Endothelial cell (in vitro differentiated cells): ENCODE results near the gene ADAMTSL5. TPM values are rescaled to one million over a fixed set of nuclear protein-coding genes. Genes with fewer than 3 reads are reported as not detected.
A peak's percentile ranks its signal among the peaks of the same experiment; 100 is the strongest.
"Not testable (repeated sequence)": the region's sequence is repeated elsewhere in the genome, so short reads cannot be mapped to it uniquely, and the experiment has no call there.

Experiments used
- DNase-seq: peaks from one replicate; pipeline ENCODE4 v3.0.0; 2021; ENCODE audit warnings: low spot score
- H3K27ac Mint-ChIP-seq: one replicate; pipeline ENCODE4 v1.8.0; 2021; ENCODE audit warnings: mixed read lengths, inconsistent platforms; ENCODE audit not compliant: unreplicated experiment
- H3K27me3 Mint-ChIP-seq: one replicate; pipeline ENCODE4 v1.8.0; 2021; ENCODE audit warnings: mild to moderate bottlenecking, moderate library complexity, mixed read lengths, inconsistent platforms; ENCODE audit not compliant: unreplicated experiment
- H3K36me3 Mint-ChIP-seq: one replicate; pipeline ENCODE4 v1.8.0; 2021; ENCODE audit warnings: mild to moderate bottlenecking, low read depth, mixed read lengths, inconsistent platforms; ENCODE audit not compliant: unreplicated experiment
- H3K4me1 Mint-ChIP-seq: one replicate; pipeline ENCODE4 v1.8.0; 2021; ENCODE audit warnings: mild to moderate bottlenecking, mixed read lengths, inconsistent platforms; ENCODE audit not compliant: unreplicated experiment
- H3K4me3 Mint-ChIP-seq: one replicate; pipeline ENCODE4 v1.8.0; 2021; ENCODE audit warnings: mild to moderate bottlenecking, mixed read lengths, inconsistent platforms; ENCODE audit not compliant: unreplicated experiment
- H3K9me3 Mint-ChIP-seq: one replicate; pipeline ENCODE4 v1.8.0; 2021; ENCODE audit warnings: mixed read lengths, inconsistent platforms; ENCODE audit not compliant: unreplicated experiment
- total RNA-seq: library from RNA; stranded (reverse); fragmentation: NEBNext Ultra II Directional; extraction: Animal tissue kit (Norgen Biotek cat#: 25700); gene quantifications from one replicate; pipeline ENCODE4 v1.2.1, GENCODE V29; 2021; ENCODE audit not compliant: unreplicated experiment
- TF ChIP-seq, protein P1 (sequence below): fragments of 200-600 bp; sonication (generic); IDR thresholded peaks from one replicate; pipeline ENCODE4 v1.5.0; 2021; ENCODE audit warnings: antibody characterized with exemption; ENCODE audit not compliant: unreplicated experiment

The ADAMTSL5 gene
- total RNA-seq, 1 donor from 2014 or later: 0.18 TPM

- Mint-ChIP-seq H3K4me3 (no peak overlapping the region), H3K27ac (no peak overlapping the region), H3K36me3 (peaks cover 6% of the 10 kb centered on the region), H3K9me3 (no peaks in the 10 kb centered on the region), H3K4me1 (peaks cover 8% of the 10 kb centered on the region), H3K27me3 (peaks cover 5% of the 10 kb centered on the region)
- DNase-seq: no peak
- TF ChIP-seq, protein P1, sequence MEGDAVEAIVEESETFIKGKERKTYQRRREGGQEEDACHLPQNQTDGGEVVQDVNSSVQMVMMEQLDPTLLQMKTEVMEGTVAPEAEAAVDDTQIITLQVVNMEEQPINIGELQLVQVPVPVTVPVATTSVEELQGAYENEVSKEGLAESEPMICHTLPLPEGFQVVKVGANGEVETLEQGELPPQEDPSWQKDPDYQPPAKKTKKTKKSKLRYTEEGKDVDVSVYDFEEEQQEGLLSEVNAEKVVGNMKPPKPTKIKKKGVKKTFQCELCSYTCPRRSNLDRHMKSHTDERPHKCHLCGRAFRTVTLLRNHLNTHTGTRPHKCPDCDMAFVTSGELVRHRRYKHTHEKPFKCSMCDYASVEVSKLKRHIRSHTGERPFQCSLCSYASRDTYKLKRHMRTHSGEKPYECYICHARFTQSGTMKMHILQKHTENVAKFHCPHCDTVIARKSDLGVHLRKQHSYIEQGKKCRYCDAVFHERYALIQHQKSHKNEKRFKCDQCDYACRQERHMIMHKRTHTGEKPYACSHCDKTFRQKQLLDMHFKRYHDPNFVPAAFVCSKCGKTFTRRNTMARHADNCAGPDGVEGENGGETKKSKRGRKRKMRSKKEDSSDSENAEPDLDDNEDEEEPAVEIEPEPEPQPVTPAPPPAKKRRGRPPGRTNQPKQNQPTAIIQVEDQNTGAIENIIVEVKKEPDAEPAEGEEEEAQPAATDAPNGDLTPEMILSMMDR: no peak
Measured at GRCh38 chr19:1482361-1483130, 30.3 kb downstream of the ADAMTSL5 start.

DNA sequence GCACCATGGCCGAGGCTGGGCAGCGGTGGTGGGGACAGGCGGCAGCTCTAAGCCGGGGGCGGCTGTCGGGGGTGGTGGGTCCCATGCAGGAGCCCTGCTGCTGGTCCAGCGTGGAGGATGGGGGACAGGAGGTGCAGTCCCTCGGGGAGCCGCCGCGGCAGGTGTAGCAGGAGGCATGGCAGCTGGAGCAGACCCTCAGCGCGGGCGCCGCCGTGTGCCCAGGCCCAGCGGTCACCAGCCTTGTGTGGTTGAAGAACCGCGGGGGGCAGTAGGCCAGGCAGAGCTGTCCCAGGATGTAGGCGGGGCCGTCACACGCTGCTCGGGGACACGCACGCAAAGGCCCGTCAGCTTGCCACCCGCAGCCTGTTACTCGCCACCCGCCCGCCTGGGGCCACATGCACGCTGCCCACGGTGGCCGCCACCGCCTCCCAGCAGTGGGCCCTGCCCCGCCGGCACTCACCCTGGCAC lies 30.9 kb downstream of the ADAMTSL5 start:
- no peak overlapping the region for H3K27ac Mint-ChIP-seq
- peaks cover 10% of the 10 kb centered on the region for H3K36me3 Mint-ChIP-seq
- TF ChIP-seq, protein P1: no peak
- peaks cover 5% of the 10 kb centered on the region for H3K27me3 Mint-ChIP-seq
- H3K4me1 Mint-ChIP-seq: peaks cover 8% of the 10 kb centered on the region
- no peaks in the 10 kb centered on the region for H3K9me3 Mint-ChIP-seq
- DNase-seq: no peak
- H3K4me3 Mint-ChIP-seq: no peak overlapping the region

DNA sequence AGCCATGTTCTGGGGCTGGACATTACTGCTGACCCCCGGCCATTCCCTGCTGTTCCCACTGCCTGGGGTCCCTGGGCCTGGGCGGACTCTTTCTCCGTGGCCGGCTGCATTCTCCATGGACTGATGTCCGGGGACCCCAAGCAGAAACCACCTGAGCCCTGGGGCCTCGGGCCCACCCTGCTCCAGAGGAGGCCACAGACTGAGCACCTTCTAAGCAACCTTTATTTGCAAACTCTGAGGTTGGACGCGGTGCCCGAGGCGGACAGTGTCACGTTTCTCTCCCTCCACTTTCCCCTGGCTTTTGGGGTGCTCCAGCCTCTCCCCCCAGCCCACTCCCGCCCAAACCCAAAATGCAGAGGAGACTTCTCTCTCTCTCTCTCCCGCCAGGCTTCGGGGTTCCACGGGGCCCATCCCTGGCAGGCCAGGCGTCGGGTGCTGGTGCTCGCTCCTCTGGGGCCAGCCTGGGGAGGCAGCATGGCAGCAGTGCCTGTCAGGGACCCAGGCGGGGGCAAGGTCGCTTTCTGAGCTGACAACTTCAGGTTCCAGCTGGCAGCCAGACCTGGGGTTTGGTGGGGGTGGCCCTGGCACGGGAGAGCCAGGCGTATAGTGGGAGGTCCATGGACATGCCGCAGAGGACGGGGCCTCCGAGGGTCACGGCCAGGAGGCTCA lies 31.5 kb downstream of the ADAMTSL5 start:
- Mint-ChIP-seq H3K4me1 (peaks cover 8% of the 10 kb centered on the region), H3K9me3 (no peaks in the 10 kb centered on the region), H3K27me3 (peaks cover 5% of the 10 kb centered on the region), H3K27ac (no peak overlapping the region), H3K36me3 (peaks cover 10% of the 10 kb centered on the region), H3K4me3 (no peak overlapping the region)
- no peak for DNase-seq
- TF ChIP-seq, protein P1: no peak

GRCh38 chr19:1478934-1479707 lies 33.7 kb downstream of the ADAMTSL5 start, which contains the start of gene C19orf25:
TSS of gene C19orf25 (minus strand) at chr19:1479215. CDS start at chr19:1478903, 312 bp downstream.
- TF ChIP-seq, protein P1: no peak
- peak within 1 kb of the TSS; percentile 90 for H3K27ac Mint-ChIP-seq
- peaks cover 3% of the 10 kb centered on the region for H3K27me3 Mint-ChIP-seq

DNA sequence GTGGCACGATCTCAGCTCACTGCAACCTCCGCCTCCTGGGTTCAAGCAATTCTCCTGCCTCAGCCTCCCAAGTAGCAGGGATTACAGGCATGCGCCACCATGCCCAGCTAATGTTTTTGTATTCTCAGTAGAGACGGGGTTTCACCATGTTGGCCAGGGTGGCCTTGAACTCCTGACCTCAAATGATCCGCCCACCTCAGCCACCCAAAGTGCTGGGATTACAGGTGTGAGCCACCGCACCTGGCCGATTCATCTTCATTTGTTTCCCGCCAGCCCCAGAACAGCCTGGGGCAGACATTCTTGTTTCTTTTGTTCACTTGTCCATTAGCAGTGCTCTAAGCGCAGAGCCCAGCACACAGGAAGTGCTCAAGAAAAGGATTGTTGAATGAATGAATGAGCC lies 35.8 kb downstream of the ADAMTSL5 start:
- H3K4me1 Mint-ChIP-seq, DNase-seq, H3K27me3 Mint-ChIP-seq, H3K9me3 Mint-ChIP-seq, H3K27ac Mint-ChIP-seq: not testable (repeated sequence)
- H3K36me3 Mint-ChIP-seq: peaks cover 14% of the 10 kb centered on the region
- peak overlapping the region; percentile 76 for H3K4me3 Mint-ChIP-seq

More at GRCh38 chr19:1478934-1479707, 33.7 kb downstream of the ADAMTSL5 start, which contains the start of gene C19orf25:
- peaks cover 10% of the 10 kb centered on the region for H3K36me3 Mint-ChIP-seq
- DNase-seq: peak; percentile 89
- no peaks in the 10 kb centered on the region for H3K9me3 Mint-ChIP-seq
- H3K4me1 Mint-ChIP-seq: peaks cover 8% of the 10 kb centered on the region
- H3K4me3 Mint-ChIP-seq: peak within 1 kb of the TSS; percentile 97
